HG03342 (cell line): ENCODE results near the gene NEURL1B.
"Not testable (repeated sequence)": the region's sequence is repeated elsewhere in the genome, so short reads cannot be mapped to it uniquely, and the experiment has no call there.

Experiments used
- ATAC-seq: cut with Tn5 transposase; IDR thresholded peaks from one replicate; pipeline ENCODE4 v1.9.1; 2021; ENCODE audit warnings: mild to moderate bottlenecking, moderate library complexity; ENCODE audit not compliant: unreplicated experiment

Gene NEURL1B

DNA sequence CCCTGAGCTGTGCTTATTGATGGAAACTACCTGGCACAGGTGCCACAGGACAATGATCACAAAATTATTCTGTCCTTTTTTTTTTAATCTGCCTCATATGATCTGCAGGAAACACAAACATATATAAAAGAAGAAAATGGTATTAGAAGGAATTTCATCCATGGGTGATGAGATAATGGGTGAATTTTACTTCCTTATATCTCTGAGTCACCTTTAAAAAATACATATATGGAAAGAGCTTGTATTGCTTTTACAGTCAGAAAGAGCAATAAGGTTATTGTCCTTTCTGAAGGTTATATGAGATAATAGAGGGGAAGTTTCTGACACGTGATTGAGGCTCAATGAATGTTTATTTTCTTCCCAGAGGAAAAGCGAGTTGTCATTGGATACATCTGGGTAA lies 31.6 kb downstream of the NEURL1B start:
- ATAC-seq = no peak

- ATAC-seq = no peak
These were observed 33.1 kb downstream of the NEURL1B start for GRCh38 chr5:172674155-172674554.

GRCh38 chr5:172676914-172677475 lies 35.9 kb downstream of the NEURL1B start:
- ATAC-seq = no peak

GRCh38 chr5:172678362-172678874 lies 37.4 kb downstream of the NEURL1B start:
- ATAC-seq = not testable (repeated sequence)

DNA sequence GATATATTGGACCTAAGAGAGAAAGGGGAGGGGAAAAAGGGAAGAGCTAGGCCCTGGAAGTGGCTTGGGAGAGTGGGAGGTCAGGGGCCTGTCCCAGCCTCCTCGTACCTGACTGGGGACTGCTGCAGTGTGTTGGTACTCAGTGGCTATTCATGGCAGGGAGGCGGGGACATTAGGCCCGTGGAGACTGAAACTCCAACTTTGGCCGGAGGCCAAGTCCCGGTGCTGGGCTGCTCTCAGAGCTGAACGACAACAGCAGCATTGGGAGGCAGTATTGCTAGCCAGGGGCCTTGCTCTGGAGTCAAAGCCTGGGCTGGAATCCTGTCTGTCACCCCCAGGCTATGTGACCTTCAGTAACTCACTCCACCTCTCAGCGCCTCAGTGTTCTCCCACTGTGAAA lies 37.8 kb downstream of the NEURL1B start:
- no peak for ATAC-seq

DNA sequence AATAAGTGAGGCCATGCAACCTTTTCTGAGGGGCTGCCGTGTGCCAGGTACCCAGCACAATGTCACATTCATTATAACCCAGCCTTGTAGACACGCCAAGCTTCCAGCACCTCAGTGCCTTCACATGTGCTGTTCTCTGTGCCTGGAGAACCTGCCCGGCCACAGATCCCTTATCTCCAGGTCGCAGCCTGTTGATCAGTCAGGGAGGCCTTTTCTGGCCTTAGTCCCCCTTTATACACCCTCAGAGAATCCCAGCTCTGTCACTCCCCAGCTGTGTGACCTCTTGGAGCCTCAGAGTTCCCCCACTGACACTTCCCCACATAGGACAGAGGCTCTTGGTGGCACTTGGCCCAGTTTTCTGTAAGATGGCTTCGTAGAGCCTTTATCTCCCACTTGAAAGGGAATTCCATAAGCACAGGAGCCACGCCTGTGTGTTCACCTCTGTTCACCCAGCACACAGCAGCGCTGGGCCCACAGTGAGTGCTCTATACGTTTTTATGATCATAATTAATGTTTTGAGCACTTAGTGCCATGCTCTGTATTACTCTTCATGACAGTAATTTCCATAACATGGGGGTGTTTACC lies 38.7 kb downstream of the NEURL1B start:
- no peak for ATAC-seq

- ATAC-seq = no peak
These were observed 39.9 kb downstream of the NEURL1B start for GRCh38 chr5:172680921-172681320.

GRCh38 chr5:172681421-172681820 lies 40.4 kb downstream of the NEURL1B start:
- ATAC-seq = no peak

- ATAC-seq = no peak
These were observed 42.2 kb downstream of the NEURL1B start for GRCh38 chr5:172683264-172683644.

- ATAC-seq = no peak
These were observed 42.8 kb downstream of the NEURL1B start for GRCh38 chr5:172683645-172684471.

GRCh38 chr5:172685091-172685490 lies 44.0 kb downstream of the NEURL1B start:
- ATAC-seq = no peak

DNA sequence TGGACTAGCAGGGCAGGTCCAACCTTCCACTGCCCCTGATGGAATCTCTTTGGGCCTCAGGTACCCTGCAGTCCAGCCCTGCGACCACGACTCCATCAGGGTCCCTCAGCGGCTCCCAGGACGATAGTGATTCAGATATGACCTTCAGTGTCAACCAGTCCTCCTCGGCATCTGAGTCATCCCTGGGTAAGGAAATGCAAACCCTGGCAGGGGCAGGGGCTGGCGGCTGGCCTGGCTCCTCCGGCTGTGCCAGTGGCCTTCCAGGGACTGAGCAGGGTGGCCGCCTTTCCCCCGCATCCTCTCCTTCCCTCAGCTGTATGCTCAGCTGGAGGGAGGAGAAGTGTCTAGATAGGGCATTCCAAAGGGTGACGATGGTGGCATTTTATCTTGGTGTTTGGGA lies 45.0 kb downstream of the NEURL1B start:
- ATAC-seq = no peak

- ATAC-seq = no peak
These were observed 45.7 kb downstream of the NEURL1B start for GRCh38 chr5:172686539-172687390.

DNA sequence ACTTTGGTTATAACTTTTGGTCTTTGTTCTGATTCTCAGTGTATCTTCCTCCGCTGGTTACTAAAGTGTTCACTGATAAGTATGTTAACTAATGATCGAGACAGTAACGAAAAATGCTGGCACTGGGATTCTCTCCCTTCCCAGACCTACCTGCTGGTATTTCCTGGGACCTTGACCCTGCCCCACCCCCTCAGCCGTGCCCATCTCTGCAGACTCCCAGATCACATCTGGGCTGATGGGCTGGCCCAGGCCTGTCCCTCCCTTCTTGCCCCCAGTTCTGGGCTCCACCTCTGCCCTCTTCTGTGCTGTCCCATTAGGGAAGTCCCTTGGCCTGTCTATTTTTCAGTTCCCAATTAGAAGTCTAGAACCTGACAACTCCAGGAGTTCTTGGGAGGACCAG lies 46.9 kb downstream of the NEURL1B start:
- no peak for ATAC-seq

DNA sequence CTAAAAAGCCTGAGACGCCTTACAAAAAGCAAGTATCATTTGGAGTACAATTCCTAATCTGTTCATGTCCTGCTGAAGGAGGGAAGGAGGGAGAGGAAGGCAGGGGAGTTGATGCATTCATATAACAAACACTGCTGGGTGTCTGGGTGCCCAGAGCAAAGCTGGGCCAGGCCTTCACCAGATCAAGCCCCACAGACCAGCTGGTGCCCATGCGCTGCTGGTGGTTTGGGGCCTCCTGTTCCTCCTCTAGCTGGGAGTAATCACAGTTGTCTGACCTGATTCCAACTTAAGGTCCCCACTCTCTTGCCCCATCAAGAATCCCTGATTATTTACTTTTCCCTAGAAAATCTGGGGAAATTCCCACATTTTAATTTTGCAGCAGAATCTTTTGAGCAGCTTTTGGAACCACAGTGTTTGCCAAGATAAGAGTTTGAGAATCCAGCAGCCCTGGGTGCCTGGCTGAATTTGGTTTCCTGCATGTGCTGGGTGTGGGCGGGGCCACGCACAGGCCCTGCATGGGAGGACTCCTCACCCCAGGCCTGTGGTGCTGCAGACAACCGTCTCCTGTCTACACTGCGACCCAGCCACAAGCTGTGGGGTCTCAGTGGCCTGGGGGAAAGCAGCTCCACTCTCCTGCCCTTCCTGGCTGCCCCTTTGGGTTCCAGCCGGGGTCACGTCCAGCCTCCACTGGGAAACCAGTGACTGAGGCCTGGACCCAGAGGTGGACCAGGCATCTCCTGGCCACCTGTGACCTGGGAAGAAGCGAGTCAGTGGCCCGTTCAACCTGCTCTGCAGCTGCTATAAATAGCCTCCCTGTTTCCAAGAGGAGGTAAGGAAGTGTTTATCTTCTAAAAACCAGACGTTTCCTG lies 47.5 kb downstream of the NEURL1B start:
- ATAC-seq = peak; percentile 59

DNA sequence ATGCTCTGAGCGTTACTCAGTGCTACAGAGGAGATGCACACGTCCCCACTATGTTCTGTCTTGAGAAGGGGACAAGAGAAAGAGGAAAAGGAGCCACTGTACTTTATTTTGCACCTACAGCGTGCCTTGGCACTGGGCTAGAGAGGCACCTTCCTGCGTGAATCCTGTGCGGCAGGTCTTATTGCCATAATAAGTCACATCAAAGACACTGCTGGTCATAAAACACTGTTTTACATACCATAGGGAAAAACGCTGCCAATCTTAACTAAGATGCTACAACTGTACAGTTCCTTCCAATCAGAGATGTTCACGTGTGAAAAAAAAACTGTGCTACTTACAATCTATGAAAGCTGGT lies 48.1 kb downstream of the NEURL1B start:
- ATAC-seq = no peak

- no peak for ATAC-seq
These were observed 48.7 kb downstream of the NEURL1B start for GRCh38 chr5:172689801-172690200.

DNA sequence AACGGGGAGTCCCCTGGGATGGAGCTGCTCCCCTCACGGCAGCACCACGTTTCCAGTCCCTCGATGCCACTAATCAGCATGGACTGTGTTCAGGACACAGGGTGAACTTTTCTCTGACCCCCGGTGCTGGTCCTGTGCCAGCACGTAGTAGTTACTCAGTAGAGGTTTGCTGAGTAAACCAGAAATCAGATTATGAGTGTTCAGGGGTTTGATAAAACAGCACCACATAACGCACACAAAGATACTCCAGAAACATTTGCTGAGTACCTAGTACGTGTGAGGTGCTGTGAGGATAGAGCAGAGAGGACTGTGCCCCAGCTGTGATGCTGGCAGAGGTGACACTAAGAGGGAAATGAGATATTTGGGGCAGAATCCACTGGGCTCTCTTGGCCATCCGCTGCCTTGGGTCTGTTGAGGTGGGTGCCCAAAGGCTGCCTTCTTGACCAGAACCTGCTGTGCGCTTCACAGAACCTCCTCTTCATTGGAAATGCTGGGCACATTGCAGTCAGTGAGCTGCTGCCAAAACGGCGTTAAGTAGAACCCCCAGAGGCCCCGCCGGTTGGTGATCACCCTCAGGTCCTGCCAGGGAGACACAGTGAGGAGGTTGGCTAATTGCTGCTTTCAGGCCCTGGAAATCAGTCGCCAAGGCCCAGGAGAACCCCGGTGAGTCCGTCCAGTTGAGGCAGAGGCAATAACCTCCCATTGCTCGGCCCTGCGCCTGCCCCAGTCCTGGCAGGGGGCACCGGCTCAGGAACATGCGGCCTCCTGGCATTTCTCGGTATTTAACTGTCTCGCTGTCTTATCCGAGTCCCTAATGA lies 49.4 kb downstream of the NEURL1B start:
- ATAC-seq = peak; percentile 52

GRCh38 chr5:172691886-172692285 lies 50.8 kb downstream of the NEURL1B start:
- ATAC-seq = no peak
